GM18508 (cell line): ENCODE results near the gene TIMMDC1.

Source experiments
- ATAC-seq: cut with Tn5 transposase; IDR thresholded peaks from one replicate; pipeline ENCODE4 v1.9.1; 2021; ENCODE audit warnings: moderate number of reproducible peaks; ENCODE audit not compliant: insufficient read depth, unreplicated experiment

Gene TIMMDC1

GRCh38 chr3:119498186-119499011 lies at the start of gene TIMMDC1:
Gene TIMMDC1, plus strand, starts transcription at chr3:119498547. Its CDS starts 187 bp downstream, at chr3:119498734.
- ATAC-seq: peak; percentile 77

GRCh38 chr3:119453822-119454221 lies 44.5 kb upstream of the TIMMDC1 start:
- no peak for ATAC-seq

- ATAC-seq: no peak
These were observed 41.9 kb upstream of the TIMMDC1 start for GRCh38 chr3:119456469-119456868.

GRCh38 chr3:119457246-119457645 lies 41.1 kb upstream of the TIMMDC1 start:
- no peak for ATAC-seq

- peak; percentile 82 for ATAC-seq
These were observed 34.9 kb upstream of the TIMMDC1 start, which contains the start of gene TMEM39A for GRCh38 chr3:119463171-119464169. Gene TMEM39A, minus strand, starts transcription at chr3:119463615. Its CDS starts 1,541 bp downstream, at chr3:119462074.

- no peak for ATAC-seq
These were observed 30.3 kb upstream of the TIMMDC1 start for GRCh38 chr3:119468041-119468440.

- ATAC-seq: no peak
These were observed 28.7 kb upstream of the TIMMDC1 start for GRCh38 chr3:119469418-119470189.

GRCh38 chr3:119470866-119471265 lies 27.5 kb upstream of the TIMMDC1 start:
- ATAC-seq: no peak

GRCh38 chr3:119481079-119481478 lies 17.3 kb upstream of the TIMMDC1 start:
- no peak for ATAC-seq

- ATAC-seq: no peak
These were observed 15.2 kb upstream of the TIMMDC1 start for GRCh38 chr3:119483101-119483500.

GRCh38 chr3:119485563-119485962 lies 12.8 kb upstream of the TIMMDC1 start:
- no peak for ATAC-seq

- no peak for ATAC-seq
These were observed 8.2 kb upstream of the TIMMDC1 start for GRCh38 chr3:119490153-119490552.

- no peak for ATAC-seq
These were observed 6.2 kb upstream of the TIMMDC1 start for GRCh38 chr3:119492128-119492527.

GRCh38 chr3:119492810-119493209 lies 5.5 kb upstream of the TIMMDC1 start:
- ATAC-seq: no peak

- no peak for ATAC-seq
These were observed 3.8 kb upstream of the TIMMDC1 start for GRCh38 chr3:119494597-119494996.

GRCh38 chr3:119497820-119498185 lies 544 bp upstream of the TIMMDC1 start:
- ATAC-seq: no peak

- no peak for ATAC-seq
These were observed 1.9 kb downstream of the TIMMDC1 start for GRCh38 chr3:119500265-119500664.

- ATAC-seq: no peak
These were observed 2.6 kb downstream of the TIMMDC1 start for GRCh38 chr3:119500901-119501300.

- ATAC-seq: no peak
These were observed 8.3 kb downstream of the TIMMDC1 start for GRCh38 chr3:119506631-119507030.

GRCh38 chr3:119507404-119507803 lies 9.1 kb downstream of the TIMMDC1 start:
- no peak for ATAC-seq
